ACC112 (cell line): ENCODE data around the gene ACVR1.

Experiments used
- H2AFZ ChIP-seq: fragments of 200-600 bp; sonication (generic); one replicate; pipeline ENCODE4 v1.6.0; 2017; ENCODE audit warnings: antibody characterized with exemption, low read length; ENCODE audit not compliant: unreplicated experiment
- H3K27ac ChIP-seq: fragments of 200-600 bp; sonication (generic); 2 replicates; pipeline ENCODE4 v1.5.1; 2014; ENCODE audit warnings: low read depth, mild to moderate bottlenecking, antibody characterized with exemption, low read length, moderate library complexity
- H3K27me3 ChIP-seq: fragments of 200-600 bp; sonication (generic); 2 replicates; pipeline ENCODE4 v1.6.1; 2014; ENCODE audit warnings: mild to moderate bottlenecking, antibody characterized with exemption, low read length, moderate library complexity, mixed read lengths; ENCODE audit not compliant: insufficient read depth
- H3K36me3 ChIP-seq: fragments of 200-600 bp; sonication (generic); 2 replicates; pipeline ENCODE4 v1.6.1; 2016; ENCODE audit warnings: mild to moderate bottlenecking, antibody characterized with exemption, low read length, moderate library complexity, mixed read lengths; ENCODE audit not compliant: insufficient read depth
- H3K4me1 ChIP-seq: fragments of 200-600 bp; sonication (generic); one replicate; pipeline ENCODE4 v1.6.1; 2016; ENCODE audit warnings: low read length, mixed read lengths; ENCODE audit not compliant: insufficient read depth, unreplicated experiment, control insufficient read depth
- H3K4me3 ChIP-seq: fragments of 200-600 bp; sonication (generic); 2 replicates; pipeline ENCODE4 v1.5.1; 2014; ENCODE audit warnings: mild to moderate bottlenecking, low read depth, low read length
- H3K79me2 ChIP-seq: fragments of 200-600 bp; sonication (generic); one replicate; pipeline ENCODE4 v1.6.0; 2016; ENCODE audit warnings: low read length; ENCODE audit not compliant: control insufficient read depth, unreplicated experiment, insufficient read depth

Gene ACVR1

GRCh38 chr2:157692768-157693167 is 183.4 kb downstream of the ACVR1 start:
- Histone ChIP-seq H3K79me2 (no peaks in the 10 kb centered on the region), H3K36me3 (no peaks in the 10 kb centered on the region), H3K27ac (no peak overlapping the region), H3K4me1 (peaks cover 12% of the 10 kb centered on the region), H3K4me3 (no peak overlapping the region), H2AFZ (no peak overlapping the region), H3K27me3 (no peaks in the 10 kb centered on the region)

GRCh38 chr2:157691695-157692094 is 184.4 kb downstream of the ACVR1 start:
- peaks cover 12% of the 10 kb centered on the region for H3K4me1 ChIP-seq
- H3K27me3 ChIP-seq: no peaks in the 10 kb centered on the region
- no peaks in the 10 kb centered on the region for H3K36me3 ChIP-seq
- H3K79me2 ChIP-seq: no peaks in the 10 kb centered on the region
- H2AFZ ChIP-seq: no peak overlapping the region
- H3K27ac ChIP-seq: no peak overlapping the region
- H3K4me3 ChIP-seq: no peak overlapping the region

DNA sequence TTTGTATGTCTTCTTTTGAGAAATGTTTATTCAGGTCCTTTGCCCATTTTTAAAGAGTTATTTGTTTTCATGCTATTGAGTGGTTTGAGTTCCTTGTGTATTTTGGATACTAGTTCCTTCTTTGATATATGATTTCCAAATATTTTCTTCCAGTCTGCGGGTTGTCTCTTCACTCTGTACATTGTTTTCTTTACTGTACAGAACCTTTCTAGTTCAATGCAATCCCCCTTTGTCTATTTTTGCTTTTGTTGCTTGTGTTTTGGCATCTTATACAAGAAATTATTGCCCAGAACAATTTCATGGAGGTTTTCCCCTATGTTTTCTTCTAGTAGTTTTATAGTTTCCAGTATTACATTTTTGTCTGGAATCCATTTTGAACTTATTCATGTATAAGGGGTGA is 185.0 kb downstream of the ACVR1 start:
- H3K27me3 ChIP-seq: no peaks in the 10 kb centered on the region
- no peak overlapping the region for H2AFZ ChIP-seq
- peaks cover 12% of the 10 kb centered on the region for H3K4me1 ChIP-seq
- no peaks in the 10 kb centered on the region for H3K79me2 ChIP-seq
- no peak overlapping the region for H3K4me3 ChIP-seq
- H3K27ac ChIP-seq: no peak overlapping the region
- no peaks in the 10 kb centered on the region for H3K36me3 ChIP-seq
